SK-N-SH (cell line): ENCODE data around the gene B4GALNT2. TPM values are rescaled to one million over a fixed set of nuclear protein-coding genes. Genes with fewer than 3 reads are reported as not detected.

ENCODE experiments used
- CTCF ChIA-PET: fragments of 300-600, 350-600 bp; formaldehyde crosslinking; extraction: SDS; loops from one replicate; lab custom pipeline; 2021; lab: Yijun Ruan, JAX
- POLR2A ChIA-PET: fragments of 350-600 bp; sonication (Branson Sonifier 250); formaldehyde crosslinking; extraction: SDS; loops from one replicate; lab custom pipeline; 2020; ENCODE audit warnings: antibody characterized with exemption, inconsistent platforms; lab: Yijun Ruan, JAX
- DNase-seq: peaks from one replicate; pipeline ENCODE4 v3.0.0; 2012
- H2AFZ ChIP-seq: fragments of 200-600 bp; sonication (generic); 2 replicates; pipeline ENCODE4 v1.8.1; 2016; ENCODE audit warnings: antibody characterized with exemption, mild to moderate bottlenecking, low read depth
- H3F3A ChIP-seq: fragments of 200-600 bp; sonication (generic); replicated peaks from 2 replicates; pipeline ENCODE3; 2016; ENCODE audit warnings: antibody characterized with exemption, mild to moderate bottlenecking; ENCODE audit not compliant: insufficient read depth
- H3K27ac ChIP-seq, 2 experiments: fragments of 200-500 bp in 1 of 2; fragments of 200-600 bp in 1 of 2; sonication (Bioruptor generic) in 1 of 2; sonication (generic), shearing (Covaris generic) in 1 of 2; 2 replicates each; pipeline versions ENCODE4 v1.5.1 to v1.6.1; 2014 to 2016; ENCODE audit warnings: low read depth in 2 of 2, inconsistent platforms in 1 of 2, low read length in 1 of 2, mild to moderate bottlenecking in 1 of 2, mixed read lengths in 1 of 2
- H3K27me3 ChIP-seq: fragments of 200-600 bp; sonication (generic), shearing (Covaris generic); 2 replicates; pipeline ENCODE4 v1.6.1; 2016; ENCODE audit warnings: mixed run types; ENCODE audit not compliant: insufficient read depth
- H3K36me3 ChIP-seq, 2 experiments: fragments of 200-500 bp in 1 of 2; fragments of 200-600 bp in 1 of 2; sonication (Bioruptor generic) in 1 of 2; sonication (generic) in 1 of 2; replicated peaks in 1 of 2; 2 replicates each; pipeline versions ENCODE3 to v1.5.1; 2014 to 2016; ENCODE audit warnings: low read length in 1 of 2, mild to moderate bottlenecking in 1 of 2; ENCODE audit not compliant: insufficient read depth in 2 of 2, control insufficient read depth in 1 of 2
- H3K4me1 ChIP-seq, 2 experiments: fragments of 200-500 bp in 1 of 2; fragments of 200-600 bp in 1 of 2; sonication (Bioruptor generic) in 1 of 2; sonication (generic), shearing (Covaris generic) in 1 of 2; 2 replicates each; pipeline versions ENCODE4 v1.5.1 to v1.6.1; 2014 to 2016; ENCODE audit warnings: low read depth in 1 of 2, low read length in 1 of 2, mixed run types in 1 of 2; ENCODE audit not compliant: insufficient read depth in 2 of 2, control insufficient read depth in 1 of 2
- H3K4me2 ChIP-seq: fragments of 200-600 bp; sonication (generic), shearing (Covaris generic); 2 replicates; pipeline ENCODE4 v1.6.1; 2017; ENCODE audit warnings: mixed run types
- H3K4me3 ChIP-seq, 2 experiments: fragments of 200-500 bp in 1 of 2; fragments of 200-600 bp in 1 of 2; sonication (Bioruptor generic) in 1 of 2; sonication (generic), shearing (Covaris generic) in 1 of 2; 2 replicates each; pipeline versions ENCODE4 v1.5.1 to v1.8.1; 2014 to 2016; ENCODE audit warnings: low read depth in 2 of 2, inconsistent platforms in 1 of 2, low read length in 1 of 2, mild to moderate bottlenecking in 1 of 2, mixed read lengths in 1 of 2, moderate library complexity in 1 of 2
- H3K79me2 ChIP-seq: fragments of 200-600 bp; sonication (generic); 2 replicates; pipeline ENCODE4 v1.8.1; 2017; ENCODE audit warnings: mild to moderate bottlenecking; ENCODE audit not compliant: insufficient read depth
- H3K9ac ChIP-seq: fragments of 200-600 bp; sonication (generic); 2 replicates; pipeline ENCODE4 v1.6.1; 2017; ENCODE audit warnings: mixed run types
- H3K9me2 ChIP-seq: fragments of 200-600 bp; sonication (generic); 2 replicates; pipeline ENCODE4 v1.6.1; 2017; ENCODE audit warnings: mixed run types
- H3K9me3 ChIP-seq: fragments of 200-600 bp; sonication (generic); 2 replicates; pipeline ENCODE4 v1.6.1; 2017; ENCODE audit warnings: mixed run types, mild to moderate bottlenecking, moderate library complexity
- H4K20me1 ChIP-seq: fragments of 200-600 bp; sonication (generic); 2 replicates; pipeline ENCODE4 v1.6.1; 2017; ENCODE audit warnings: mild to moderate bottlenecking, mixed run types; ENCODE audit not compliant: insufficient read depth
- CHD2 ChIP-seq: fragments of 150-350 bp; IDR thresholded peaks from 2 replicates; pipeline ENCODE4 v1.6.1; 2018; ENCODE audit warnings: low read length; ENCODE audit not compliant: partially characterized antibody
- EP300 ChIP-seq, 2 experiments: IDR thresholded peaks; 2 replicates each; pipeline versions ENCODE4 v1.4.0 to v1.6.1; 2012; ENCODE audit warnings: borderline replicate concordance in 1 of 2, low read depth in 1 of 2, low read length in 1 of 2
- FOSL2 ChIP-seq: IDR thresholded peaks from 2 replicates; pipeline ENCODE4 v1.4.0; 2012; ENCODE audit warnings: low read depth, mild to moderate bottlenecking, moderate library complexity, borderline replicate concordance
- FOXM1 ChIP-seq: IDR thresholded peaks from 2 replicates; pipeline ENCODE4 v1.4.0; 2012; ENCODE audit warnings: low read depth, mild to moderate bottlenecking
- GATA2 ChIP-seq: sonication (generic); formaldehyde crosslinking; IDR thresholded peaks from 2 replicates; pipeline ENCODE4 v1.5.0; 2020; ENCODE audit warnings: mild to moderate bottlenecking, missing genetic modification reagents
- IRF3 ChIP-seq: fragments of 150-350 bp; IDR thresholded peaks from 2 replicates; pipeline ENCODE4 v1.6.1; 2016; ENCODE audit warnings: mild to moderate bottlenecking, low read depth, low read length
- JUND ChIP-seq: IDR thresholded peaks from 2 replicates; pipeline ENCODE4 v1.4.0; 2012
- MAX ChIP-seq: IDR thresholded peaks from 2 replicates; pipeline ENCODE4 v1.4.0; 2012; ENCODE audit warnings: low read depth
- NFIC ChIP-seq: IDR thresholded peaks from 2 replicates; pipeline ENCODE4 v1.4.0; 2012; ENCODE audit warnings: borderline replicate concordance
- NRF1 ChIP-seq: IDR thresholded peaks from 2 replicates; pipeline ENCODE4 v1.6.1; 2012; ENCODE audit warnings: low read depth, mild to moderate bottlenecking, low read length
- POLR2AphosphoS5 ChIP-seq: IDR thresholded peaks from 2 replicates; pipeline ENCODE4 v1.6.1; 2012; ENCODE audit warnings: low read depth, low read length
- RXRA ChIP-seq: IDR thresholded peaks from 2 replicates; pipeline ENCODE4 v1.4.0; 2012; ENCODE audit warnings: low read depth, mild to moderate bottlenecking, borderline replicate concordance
- SIN3A ChIP-seq: IDR thresholded peaks from 2 replicates; pipeline ENCODE4 v1.6.1; 2012; ENCODE audit warnings: low read depth, mild to moderate bottlenecking, low read length, moderate library complexity, borderline replicate concordance
- SMC3 ChIP-seq: IDR thresholded peaks from 2 replicates; pipeline ENCODE4 v1.6.1; 2012; ENCODE audit warnings: low read depth, low read length, improper control_type of control experiment
- TAF1 ChIP-seq: IDR thresholded peaks from 2 replicates; pipeline ENCODE4 v1.6.1; 2012; ENCODE audit warnings: low read depth, mild to moderate bottlenecking, low read length, moderate library complexity, borderline replicate concordance
- TCF12 ChIP-seq: IDR thresholded peaks from 2 replicates; pipeline ENCODE4 v1.4.0; 2012
- TEAD4 ChIP-seq: IDR thresholded peaks from 2 replicates; pipeline ENCODE4 v1.4.0; 2012; ENCODE audit warnings: mild to moderate bottlenecking, borderline replicate concordance; ENCODE audit not compliant: insufficient read depth
- USF1 ChIP-seq: IDR thresholded peaks from 2 replicates; pipeline ENCODE4 v1.4.0; 2012; ENCODE audit warnings: low read depth, borderline replicate concordance
- YY1 ChIP-seq: IDR thresholded peaks from 2 replicates; pipeline ENCODE4 v1.4.0; 2012; ENCODE audit warnings: low read depth, mild to moderate bottlenecking
- WGBS: methylation state at CpG from one replicate; pipeline ENCODE4 v1.1.6; 2017; ENCODE audit warnings: low lambda C conversion rate; 5-methylcytosine and 5-hydroxymethylcytosine counted together
- polyA plus RNA-seq, 3 experiments: library from polyadenylated mRNA; depleted of rRNA; stranded (reverse); fragments of >200 nt; gene quantifications; 2 replicates each; pipeline ENCODE4 v1.2.3, GENCODE V29; 2012
- TF ChIP-seq, protein P1 (sequence below): fragments of 150-350 bp; IDR thresholded peaks from 2 replicates; pipeline ENCODE4 v1.6.1; 2017; ENCODE audit warnings: antibody characterized with exemption, low read length, low read depth, borderline replicate concordance

The B4GALNT2 gene
- polyA plus RNA-seq, 1 of the 3 experiments (the other 2 are of a cell fraction), result not detected

- Histone ChIP-seq H3K79me2 (no peaks in the 10 kb centered on the region), H3K27me3 (peaks cover 80% of the 10 kb centered on the region), H3K9me3 (0 out of 2 replicates have a peak, but pooled peaks cover 3% of the 10 kb centered on the region), H3K27ac (no peak overlapping the region), H3K4me3 (no peak overlapping the region), H3K9ac (no peak overlapping the region), H3K4me1 (no peaks in the 10 kb centered on the region), H3K4me2 (no peak overlapping the region), H2AFZ (no peak overlapping the region), H4K20me1 (no peaks in the 10 kb centered on the region), H3K36me3 (no peaks in the 10 kb centered on the region), H3K9me2 (no peaks in the 10 kb centered on the region), H3F3A (no peaks in the 10 kb centered on the region)
- TF ChIP-seq FOXM1 (no peak), SMC3 (no peak), MAX (no peak), RXRA (no peak), EP300 (IDR thresholded peaks at IDR 0.05; ENCODE audit: borderline replicate concordance in 1 of 2, low read depth in 1 of 2, low read length in 1 of 2) (no peak), POLR2AphosphoS5 (no peak), NRF1 (no peak), CHD2 (no peak), GATA2 (CRISPR knock-in tag) (no peak), NFIC (no peak), USF1 (no peak), FOSL2 (no peak), IRF3 (no peak), TAF1 (no peak), TCF12 (no peak), YY1 (no peak), TEAD4 (no peak), SIN3A (no peak), JUND (no peak)
- TF ChIP-seq, protein P1, sequence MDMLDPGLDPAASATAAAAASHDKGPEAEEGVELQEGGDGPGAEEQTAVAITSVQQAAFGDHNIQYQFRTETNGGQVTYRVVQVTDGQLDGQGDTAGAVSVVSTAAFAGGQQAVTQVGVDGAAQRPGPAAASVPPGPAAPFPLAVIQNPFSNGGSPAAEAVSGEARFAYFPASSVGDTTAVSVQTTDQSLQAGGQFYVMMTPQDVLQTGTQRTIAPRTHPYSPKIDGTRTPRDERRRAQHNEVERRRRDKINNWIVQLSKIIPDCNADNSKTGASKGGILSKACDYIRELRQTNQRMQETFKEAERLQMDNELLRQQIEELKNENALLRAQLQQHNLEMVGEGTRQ, result no peak
- CTCF ChIA-PET, result no interaction called here
- no peak for DNase-seq
- 4% methylated on average over 3 of the region's 3 CpGs for WGBS
- POLR2A ChIA-PET, result no interaction called here
Measured at GRCh38 chr17:49120166-49120565, 12.4 kb upstream of the B4GALNT2 start.
